Stomach (tissue), 4 donors: ENCODE data around the gene COL6A3.

Experiments used
- CTCF ChIP-seq, 7 experiments: fragments of 450-650 bp in 4 of 7; fragments of 200-600 bp in 3 of 7; sonication (generic) in 3 of 7; IDR thresholded peaks; one replicate each; pipeline ENCODE4 v1.5.1; 2016 to 2019; ENCODE audit warnings: antibody characterized with exemption in 7 of 7, control low read depth in 2 of 7, mild to moderate bottlenecking in 1 of 7
- EP300 ChIP-seq: sonication (generic); formaldehyde crosslinking; IDR thresholded peaks from one replicate; pipeline ENCODE4 v1.6.1; 2017; ENCODE audit warnings: antibody characterized with exemption
- POLR2AphosphoS5 ChIP-seq, 3 donors: sonication (generic); formaldehyde crosslinking; IDR thresholded peaks; one replicate each; pipeline ENCODE4 v1.6.1; 2016; ENCODE audit warnings: antibody characterized with exemption in 3 of 3

- TF ChIP-seq CTCF (IDR thresholded peaks at IDR 0.05) (no peak), POLR2AphosphoS5 (IDR thresholded peaks at IDR 0.05) (no peak), EP300 (no peak)
Measured at GRCh38 chr2:237354892-237355291, 59.1 kb downstream of the COL6A3 start.
